PC-3 (cell line): ENCODE measurements around the gene TFEB. TPM values are rescaled to one million over a fixed set of nuclear protein-coding genes. Genes with fewer than 3 reads are reported as not detected.

ENCODE experiments used
- ATAC-seq: fragments of 200-7000 bp; cut with Tn5 transposase; 2 replicates; pipeline ENCODE4 v1.9.1; 2020; ENCODE audit warnings: mild to moderate bottlenecking, moderate library complexity
- BruUV-seq: library from RNA; stranded (reverse); fragments of 400-500 nt; replicated peaks from 2 replicates; lab custom pipeline; 2021; lab: Mats Ljungman, UMichigan
- CTCF ChIA-PET: fragments of 300-600 bp; sonication (Branson Sonifier 250); formaldehyde crosslinking; loops from one replicate; lab custom pipeline; 2022; ENCODE audit warnings: antibody characterized with exemption; lab: Charles Lee
- POLR2A ChIA-PET: fragments of 300-600 bp; sonication (Branson Sonifier 250); formaldehyde crosslinking; loops from one replicate; lab custom pipeline; 2022; ENCODE audit warnings: antibody characterized with exemption; ENCODE audit not compliant: unreplicated experiment; lab: Charles Lee
- DNase-seq: peaks from one replicate; pipeline ENCODE4 v3.0.0-alpha.2; 2015
- H2AFZ ChIP-seq: fragments of 300-600 bp; sonication (generic); 2 replicates; pipeline ENCODE4 v1.6.0; 2016; ENCODE audit warnings: antibody characterized with exemption, low read length
- H3F3A ChIP-seq: fragments of 300-600 bp; sonication (generic); one replicate; pipeline ENCODE4 v1.6.0; 2017; ENCODE audit warnings: antibody characterized with exemption, low read length, control low read depth, mild to moderate bottlenecking; ENCODE audit not compliant: unreplicated experiment
- H3K27ac ChIP-seq: fragments of 300-600 bp; sonication (generic); 2 replicates; pipeline ENCODE4 v1.5.1; 2016; ENCODE audit warnings: mild to moderate bottlenecking, low read length
- H3K27me3 ChIP-seq: fragments of 300-600 bp; sonication (generic); 2 replicates; pipeline ENCODE4 v1.6.1; 2016; ENCODE audit warnings: low read length, mixed read lengths
- H3K36me3 ChIP-seq: fragments of 300-600 bp; sonication (generic); 2 replicates; pipeline ENCODE4 v1.6.1; 2016; ENCODE audit warnings: low read depth, mixed run types, low read length, mixed read lengths
- H3K4me1 ChIP-seq: fragments of 300-600 bp; sonication (generic); 2 replicates; pipeline ENCODE4 v1.5.1; 2016; ENCODE audit warnings: low read length; ENCODE audit not compliant: insufficient read depth
- H3K4me2 ChIP-seq: fragments of 300-600 bp; sonication (generic); 2 replicates; pipeline ENCODE4 v1.6.0; 2016; ENCODE audit warnings: low read length
- H3K4me3 ChIP-seq: fragments of 300-600 bp; sonication (generic); 2 replicates; pipeline ENCODE4 v1.5.1; 2016; ENCODE audit warnings: mild to moderate bottlenecking, low read length, mixed read lengths
- H3K79me2 ChIP-seq: fragments of 300-600 bp; sonication (generic); 2 replicates; pipeline ENCODE4 v1.6.1; 2017; ENCODE audit warnings: low read length, mixed read lengths
- H3K9ac ChIP-seq: fragments of 300-600 bp; sonication (generic); 2 replicates; pipeline ENCODE4 v1.6.0; 2016; ENCODE audit warnings: mild to moderate bottlenecking, low read length
- H3K9me2 ChIP-seq: fragments of 300-600 bp; sonication (generic); replicated peaks from 2 replicates; pipeline ENCODE4 v1.6.1; 2016; ENCODE audit warnings: mixed run types, low read length, mixed read lengths
- H3K9me3 ChIP-seq: fragments of 300-600 bp; sonication (generic); 2 replicates; pipeline ENCODE4 v1.6.1; 2016; ENCODE audit warnings: low read length, mixed read lengths
- H4K20me1 ChIP-seq: fragments of 300-600 bp; sonication (generic); 2 replicates; pipeline ENCODE4 v1.6.1; 2016; ENCODE audit warnings: low read length, mixed read lengths
- CTCF ChIP-seq: fragments of 300-600 bp; sonication (generic); conservative IDR thresholded peaks from 2 replicates; pipeline ENCODE4 v1.5.1; 2017; ENCODE audit warnings: antibody characterized with exemption, low read depth, mild to moderate bottlenecking, low read length
- EZH2 ChIP-seq: fragments of 300-600 bp; sonication (generic); IDR thresholded peaks from one replicate; pipeline ENCODE4 v1.6.1; 2017; ENCODE audit warnings: antibody characterized with exemption, mild to moderate bottlenecking, low read length; ENCODE audit not compliant: unreplicated experiment
- EZH2phosphoT487 ChIP-seq: fragments of 300-600 bp; sonication (generic); IDR thresholded peaks from 2 replicates; pipeline ENCODE4 v1.6.1; 2018; ENCODE audit warnings: mild to moderate bottlenecking, antibody characterized with exemption, low read length, borderline replicate concordance
- intact Hi-C: fragments of 100-400 bp; cut with micrococcal nuclease; formaldehyde crosslinking; loops from 2 replicates; pipeline ENCODE4 v1.9.0; 2023
- total RNA-seq: library from RNA; depleted of rRNA; stranded (reverse); fragments of >200 nt; gene quantifications from 2 replicates; pipeline ENCODE4 v1.2.3, GENCODE V29; 2014

TFEB gene
- total RNA-seq, 1 experiment from 2014 or later = 4.2 TPM

GRCh38 chr6:41656002-41656691 lies 79.3 kb downstream of the TFEB start:
- BruUV-seq = no TSS peak
- Histone ChIP-seq H3F3A (no peaks in the 10 kb centered on the region), H4K20me1 (no peaks in the 10 kb centered on the region), H2AFZ (no peak overlapping the region), H3K9ac (no peak overlapping the region), H3K79me2 (no peaks in the 10 kb centered on the region), H3K36me3 (peaks cover 3% of the 10 kb centered on the region), H3K9me2 (no peaks in the 10 kb centered on the region), H3K4me3 (no peak overlapping the region), H3K4me1 (no peaks in the 10 kb centered on the region), H3K9me3 (no peaks in the 10 kb centered on the region), H3K27ac (no peak overlapping the region), H3K27me3 (0 out of 2 replicates have a peak, but pooled peaks cover 7% of the 10 kb centered on the region), H3K4me2 (no peak overlapping the region)
- no peak for DNase-seq
- POLR2A ChIA-PET = no interaction called here
- CTCF ChIA-PET = no interaction called here
- ATAC-seq = peak; percentile 59
- no peak for TF ChIP-seq EZH2
- TF ChIP-seq CTCF = no peak
- no peak for TF ChIP-seq EZH2phosphoT487
- intact Hi-C loops = no loop called here

DNA sequence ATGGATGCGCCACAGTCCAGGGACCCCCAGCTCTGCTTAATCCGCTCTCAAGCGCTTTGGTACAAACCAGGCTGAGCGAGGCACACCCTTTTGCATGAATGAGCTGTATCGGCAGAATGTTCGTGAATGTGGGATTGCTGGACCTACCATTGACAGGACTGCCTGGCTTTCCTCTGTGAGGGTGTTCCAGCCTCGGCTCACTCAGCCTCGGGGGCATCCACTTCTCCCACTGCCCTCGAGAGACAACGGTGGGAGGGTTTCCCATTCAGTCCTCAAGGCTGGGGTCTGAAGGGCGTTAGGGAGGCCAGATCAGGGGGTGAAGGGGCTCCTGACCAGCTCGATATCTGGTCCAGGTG lies 79.8 kb downstream of the TFEB start:
- H2AFZ ChIP-seq = no peak overlapping the region
- no peaks in the 10 kb centered on the region for H3K79me2 ChIP-seq
- no peaks in the 10 kb centered on the region for H3K9me3 ChIP-seq
- H3K36me3 ChIP-seq = peaks cover 3% of the 10 kb centered on the region
- H3K27me3 ChIP-seq = 0 out of 2 replicates have a peak, but pooled peaks cover 7% of the 10 kb centered on the region
- no peak for ATAC-seq
- no peaks in the 10 kb centered on the region for H3K9me2 ChIP-seq
- H3K4me2 ChIP-seq = no peak overlapping the region
- DNase-seq = no peak
- no peak overlapping the region for H3K4me3 ChIP-seq
- intact Hi-C loops = no loop called here
- no peak overlapping the region for H3K27ac ChIP-seq
- TF ChIP-seq EZH2phosphoT487 (no peak), CTCF (no peak), EZH2 (no peak)
- no peaks in the 10 kb centered on the region for H3F3A ChIP-seq
- no peak overlapping the region for H3K9ac ChIP-seq
- ChIA-PET POLR2A (no interaction called here), CTCF (no interaction called here)
- no peaks in the 10 kb centered on the region for H4K20me1 ChIP-seq
- no peaks in the 10 kb centered on the region for H3K4me1 ChIP-seq
- BruUV-seq = no TSS peak

DNA sequence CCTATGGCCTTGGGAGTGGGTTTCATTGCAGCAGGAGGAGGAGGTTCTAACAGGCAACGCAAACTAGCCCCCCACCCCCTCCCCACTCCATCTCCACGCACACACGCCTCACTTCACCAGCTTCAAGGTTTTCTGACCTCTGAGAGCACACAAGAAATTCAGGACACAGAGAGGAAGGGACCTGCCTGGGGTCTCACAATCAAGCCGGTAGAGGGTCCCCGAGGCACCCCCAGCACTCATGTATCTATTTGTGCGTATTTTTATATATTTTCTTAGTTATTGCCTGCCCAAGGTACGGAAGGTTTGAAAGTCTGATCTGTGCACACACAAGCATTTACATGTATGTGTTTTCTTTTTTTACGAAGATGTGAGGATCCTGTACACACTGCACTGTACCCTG lies 80.2 kb downstream of the TFEB start:
- H3K27ac ChIP-seq = no peak overlapping the region
- intact Hi-C loops = no loop called here
- ATAC-seq = no peak

More for the DNA sequence above, 80.2 kb downstream of the TFEB start:
- TF ChIP-seq EZH2 (no peak), EZH2phosphoT487 (no peak), CTCF (no peak)
- no peak overlapping the region for H3K9ac ChIP-seq
- H3K9me3 ChIP-seq = no peaks in the 10 kb centered on the region
- POLR2A ChIA-PET = no interaction called here
- H3K4me3 ChIP-seq = no peak overlapping the region
- no peaks in the 10 kb centered on the region for H4K20me1 ChIP-seq
- H3K79me2 ChIP-seq = no peaks in the 10 kb centered on the region
- H3K4me1 ChIP-seq = no peaks in the 10 kb centered on the region
- no peaks in the 10 kb centered on the region for H3F3A ChIP-seq
- no peak for DNase-seq
- H3K27me3 ChIP-seq = 0 out of 2 replicates have a peak, but pooled peaks cover 5% of the 10 kb centered on the region
- peaks cover 4% of the 10 kb centered on the region for H3K36me3 ChIP-seq
- H3K4me2 ChIP-seq = no peak overlapping the region
- CTCF ChIA-PET = no interaction called here
- H2AFZ ChIP-seq = no peak overlapping the region
- BruUV-seq = no TSS peak
- no peaks in the 10 kb centered on the region for H3K9me2 ChIP-seq
